Measurements from ENCODE around the gene PDE6B.
A peak's percentile ranks its signal among the peaks of the same experiment; 100 is the strongest.

PDE6B gene

DNA sequence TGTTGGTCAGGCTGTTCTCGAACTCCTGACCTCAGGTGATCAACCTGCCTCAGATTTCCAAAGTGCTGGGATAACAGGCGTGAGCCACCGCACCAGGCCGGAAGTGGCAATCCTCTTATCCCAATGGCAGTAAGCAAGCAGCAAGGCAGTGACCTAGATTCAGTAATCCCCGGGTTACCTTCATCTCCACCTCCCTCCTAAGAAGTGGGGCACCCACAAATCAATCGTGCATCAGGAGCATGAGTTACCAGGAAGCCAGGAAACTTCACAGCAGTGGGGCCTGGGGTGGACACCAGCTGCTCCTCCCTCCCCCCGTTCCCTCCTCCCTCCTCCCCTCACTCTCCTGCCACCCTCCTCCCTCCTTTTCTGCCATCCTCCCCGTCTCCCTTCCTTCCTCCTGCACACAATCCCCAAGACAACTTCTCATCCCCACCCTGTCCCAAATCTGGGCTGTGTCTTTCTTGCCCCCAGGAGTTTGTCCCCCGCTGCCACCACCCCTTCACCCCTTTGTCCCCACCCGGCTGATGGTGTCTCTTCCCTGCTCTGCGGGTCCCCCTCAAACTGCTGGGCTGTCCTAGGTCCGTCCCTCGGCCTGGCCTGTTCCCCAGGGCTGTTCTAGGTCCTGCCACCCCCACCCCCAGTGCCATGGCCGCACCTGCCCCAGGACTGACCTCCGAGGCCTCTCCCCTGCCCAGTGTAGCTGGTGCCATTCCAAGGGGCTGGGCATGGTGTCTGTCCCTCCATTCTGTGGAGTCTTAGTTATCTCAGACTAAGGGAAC is 2.2 kb downstream of the PDE6B start:
- Histone ChIP-seq H3K27me3 (no peaks in the 10 kb centered on the region; a peak in 1 of 22 replicates), H3K4me2 (peak overlapping the region in 7 of 11 experiments; percentile 8 to 42 (median 23); a peak in 8 of 22 replicates), H4K20me1 (no peaks in the 10 kb centered on the region), H3K4me3 (no peak overlapping the region), H3K36me3 (no peaks in the 10 kb centered on the region), H3K9ac (no peak overlapping the region), H3K9me3 (replicated peaks in 1 of 11) (peaks cover 15 to 32% (median 22%) of the 10 kb centered on the region in 11 experiments), H3K4me1 (peaks cover 24 to 60% (median 52%) of the 10 kb centered on the region in 10 experiments), H3K27ac (no peak overlapping the region)
- TF ChIP-seq Cebpa-rat (IDR thresholded peaks at IDR 0.05): no peak

DNA sequence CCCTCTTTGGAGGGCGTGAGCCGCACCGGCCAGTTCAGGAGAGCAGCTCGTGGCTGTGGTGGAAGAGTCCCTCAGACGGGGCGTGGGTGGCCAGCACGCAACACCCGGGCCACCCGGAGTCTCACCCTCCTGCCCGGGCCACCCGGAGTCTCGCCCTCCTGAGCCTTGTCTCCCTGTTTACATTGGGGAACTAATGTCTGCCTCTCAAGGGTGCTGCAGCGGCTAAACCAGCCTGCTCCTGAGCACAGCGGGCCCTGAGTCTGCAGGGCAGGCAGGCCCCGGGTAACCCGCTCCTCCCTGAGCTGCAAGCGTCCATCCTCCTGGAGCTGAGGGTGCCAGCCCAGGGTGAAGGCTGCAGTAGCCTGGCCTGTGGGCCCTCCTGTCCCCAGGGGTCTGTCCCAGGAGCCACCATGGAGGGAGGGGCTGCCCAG is 3.0 kb downstream of the PDE6B start:
- H3K4me1 ChIP-seq: peaks cover 24 to 57% (median 48%) of the 10 kb centered on the region in 10 experiments
- H3K4me2 ChIP-seq: peak overlapping the region in 7 of 11 experiments; percentile 8 to 48 (median 20); a peak in 4 of 22 replicates
- no peaks in the 10 kb centered on the region for H4K20me1 ChIP-seq
- H3K27me3 ChIP-seq: no peaks in the 10 kb centered on the region; a peak in 1 of 22 replicates
- H3K9me3 ChIP-seq (replicated peaks in 1 of 11): peaks cover 23 to 40% (median 29%) of the 10 kb centered on the region in 11 experiments
- no peaks in the 10 kb centered on the region for H3K36me3 ChIP-seq
- TF ChIP-seq Cebpa-rat (IDR thresholded peaks at IDR 0.05): no peak
- H3K4me3 ChIP-seq: no peak overlapping the region
- H3K27ac ChIP-seq: no peak overlapping the region
- no peak overlapping the region for H3K9ac ChIP-seq

DNA sequence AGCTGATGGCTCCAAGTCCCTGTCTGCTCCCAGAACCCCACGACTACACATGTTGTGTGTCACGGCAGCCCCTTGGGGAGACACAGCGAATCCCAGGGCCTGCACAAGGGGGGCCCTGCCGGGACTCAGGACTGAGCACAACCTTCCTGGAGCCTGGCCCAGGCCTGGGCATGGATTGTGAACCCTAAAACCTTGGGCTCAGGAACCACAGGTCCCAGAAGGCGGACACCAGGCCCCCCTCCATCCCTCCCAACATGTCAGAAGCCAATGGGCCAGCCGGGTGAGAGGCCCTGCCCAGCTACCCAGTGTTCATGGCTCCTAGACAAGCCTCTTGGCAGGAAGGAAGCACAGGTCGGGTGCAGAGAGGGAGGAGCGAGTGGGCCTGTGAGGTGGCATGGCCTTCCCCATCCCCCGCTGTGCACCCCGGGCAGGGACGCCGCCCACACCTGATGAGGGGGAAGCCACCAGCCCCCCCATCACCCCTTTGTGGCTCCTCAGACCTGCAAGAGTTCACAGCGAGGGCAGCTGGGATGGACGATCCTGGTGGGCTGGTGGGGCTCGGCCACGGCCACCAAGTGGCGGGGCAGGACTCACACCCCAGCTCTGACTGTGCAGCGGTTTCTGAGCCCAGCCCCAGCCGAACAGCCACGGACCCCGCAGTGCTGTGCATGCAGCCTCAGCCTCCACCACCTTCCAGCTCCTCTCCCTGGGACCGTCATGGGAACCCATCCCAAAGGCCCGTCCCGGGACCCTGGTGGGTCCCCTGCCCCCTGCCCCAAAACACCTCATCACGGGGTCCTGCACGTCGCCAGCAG is 3.7 kb downstream of the PDE6B start:
- Histone ChIP-seq H3K9me3 (replicated peaks in 1 of 11) (peaks cover 25 to 47% (median 33%) of the 10 kb centered on the region in 11 experiments), H3K27ac (no peak overlapping the region), H3K4me1 (peaks cover 18 to 51% (median 42%) of the 10 kb centered on the region in 10 experiments), H3K36me3 (no peaks in the 10 kb centered on the region), H3K9ac (no peak overlapping the region), H3K4me3 (no peak overlapping the region), H4K20me1 (no peaks in the 10 kb centered on the region), H3K4me2 (peak overlapping the region in 8 of 11 experiments; percentile 8 to 48 (median 20); a peak in 7 of 22 replicates), H3K27me3 (no peaks in the 10 kb centered on the region; a peak in 1 of 22 replicates)
- TF ChIP-seq Cebpa-rat (IDR thresholded peaks at IDR 0.05): no peak

DNA sequence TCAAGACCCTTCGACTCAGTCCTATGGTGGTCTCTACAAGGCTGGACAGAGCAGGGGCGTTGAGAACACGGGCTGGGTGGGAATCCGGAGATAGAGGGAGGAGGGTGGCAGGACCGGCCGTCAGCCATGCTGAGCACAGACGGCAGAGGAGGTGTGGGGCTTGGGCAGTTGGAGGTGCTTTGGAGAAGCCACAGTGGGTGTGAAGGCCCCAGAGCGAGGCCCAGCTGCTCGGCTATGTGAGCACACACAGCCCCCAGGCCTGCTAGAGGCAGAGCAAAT is 4.2 kb downstream of the PDE6B start:
- H3K36me3 ChIP-seq: no peaks in the 10 kb centered on the region
- no peaks in the 10 kb centered on the region for H4K20me1 ChIP-seq
- H3K4me2 ChIP-seq: no peak overlapping the region
- no peak overlapping the region for H3K27ac ChIP-seq
- no peak for TF ChIP-seq Cebpa-rat (IDR thresholded peaks at IDR 0.05)
- no peaks in the 10 kb centered on the region; a peak in 1 of 22 replicates for H3K27me3 ChIP-seq
- no peak overlapping the region for H3K4me3 ChIP-seq
- H3K9ac ChIP-seq: no peak overlapping the region
- H3K9me3 ChIP-seq (replicated peaks in 1 of 11): peaks cover 25 to 52% (median 33%) of the 10 kb centered on the region in 11 experiments
- peaks cover 13 to 46% (median 37%) of the 10 kb centered on the region in 10 experiments for H3K4me1 ChIP-seq

DNA sequence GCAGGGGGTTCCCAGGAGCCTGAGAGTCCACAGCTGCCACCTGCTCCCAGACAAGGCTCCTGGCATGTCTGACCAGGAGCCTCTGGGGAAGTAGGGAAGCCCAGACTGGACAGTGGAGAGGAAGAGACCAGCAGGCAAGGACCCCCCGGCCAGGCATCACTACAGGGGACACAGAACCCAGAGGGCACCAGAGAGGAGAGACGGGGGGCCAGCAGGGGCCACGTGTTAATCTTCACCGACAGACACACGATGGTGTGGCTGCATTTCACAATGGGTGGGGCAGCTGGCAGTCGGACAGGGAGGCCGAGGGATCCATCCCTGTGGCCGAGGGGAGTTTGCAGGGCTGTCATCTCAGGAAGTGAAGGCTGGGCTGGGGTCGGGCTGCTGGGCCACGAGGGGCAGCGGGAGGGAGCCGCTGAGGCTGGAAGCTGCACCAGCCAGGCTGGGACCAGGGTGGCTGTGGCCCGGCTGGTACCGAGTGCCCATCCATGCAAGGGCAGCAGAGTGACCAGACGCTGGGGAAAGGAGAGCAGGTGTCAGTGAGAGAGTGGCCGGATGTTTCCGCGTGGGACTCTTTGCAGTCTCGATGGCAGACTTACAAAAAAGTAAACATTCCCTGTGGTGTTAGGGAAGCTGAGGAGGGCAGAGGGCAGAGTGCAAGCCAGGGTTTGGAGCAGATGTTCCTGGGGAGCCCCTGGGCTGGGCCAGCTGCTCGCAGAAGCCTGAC is 4.7 kb downstream of the PDE6B start:
- Histone ChIP-seq H3K9ac (no peak overlapping the region), H3K9me3 (replicated peaks in 1 of 11) (peaks cover 25 to 52% (median 33%) of the 10 kb centered on the region in 11 experiments), H3K4me1 (peaks cover 8 to 41% (median 32%) of the 10 kb centered on the region in 10 experiments), H3K27me3 (no peaks in the 10 kb centered on the region; a peak in 1 of 22 replicates), H3K27ac (no peak overlapping the region), H3K4me2 (no peak overlapping the region), H3K4me3 (no peak overlapping the region), H3K36me3 (no peaks in the 10 kb centered on the region), H4K20me1 (no peaks in the 10 kb centered on the region)
- no peak for TF ChIP-seq Cebpa-rat (IDR thresholded peaks at IDR 0.05)

DNA sequence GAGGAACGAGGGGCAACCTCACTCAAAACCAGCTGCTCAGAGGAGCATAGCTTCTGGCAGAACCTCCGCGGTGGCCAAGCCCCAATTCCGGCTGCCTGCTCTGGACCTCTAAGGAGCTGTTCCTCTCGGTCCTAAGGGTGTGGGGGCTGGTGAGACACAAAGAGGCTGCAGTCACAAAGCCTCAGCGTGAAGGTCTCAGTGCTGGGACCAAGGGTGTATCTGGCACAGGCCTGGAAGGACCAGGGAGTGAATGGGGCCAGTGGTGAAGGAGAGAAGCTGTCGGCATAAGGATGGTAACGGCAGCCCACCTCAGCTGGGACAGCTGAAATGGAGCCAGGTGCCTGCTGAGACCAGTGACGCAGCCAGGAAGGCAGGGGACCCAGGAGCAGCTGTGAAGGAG is 5.3 kb downstream of the PDE6B start:
- Histone ChIP-seq H3K36me3 (no peaks in the 10 kb centered on the region), H3K9me3 (replicated peaks in 1 of 11) (peaks cover 25 to 52% (median 33%) of the 10 kb centered on the region in 11 experiments), H3K27me3 (no peaks in the 10 kb centered on the region; a peak in 1 of 22 replicates), H3K4me2 (no peak overlapping the region), H3K4me3 (no peak overlapping the region), H3K9ac (no peak overlapping the region), H3K27ac (no peak overlapping the region), H3K4me1 (peaks cover 2 to 35% (median 26%) of the 10 kb centered on the region in 10 experiments), H4K20me1 (no peaks in the 10 kb centered on the region)
- TF ChIP-seq Cebpa-rat (IDR thresholded peaks at IDR 0.05): no peak

DNA sequence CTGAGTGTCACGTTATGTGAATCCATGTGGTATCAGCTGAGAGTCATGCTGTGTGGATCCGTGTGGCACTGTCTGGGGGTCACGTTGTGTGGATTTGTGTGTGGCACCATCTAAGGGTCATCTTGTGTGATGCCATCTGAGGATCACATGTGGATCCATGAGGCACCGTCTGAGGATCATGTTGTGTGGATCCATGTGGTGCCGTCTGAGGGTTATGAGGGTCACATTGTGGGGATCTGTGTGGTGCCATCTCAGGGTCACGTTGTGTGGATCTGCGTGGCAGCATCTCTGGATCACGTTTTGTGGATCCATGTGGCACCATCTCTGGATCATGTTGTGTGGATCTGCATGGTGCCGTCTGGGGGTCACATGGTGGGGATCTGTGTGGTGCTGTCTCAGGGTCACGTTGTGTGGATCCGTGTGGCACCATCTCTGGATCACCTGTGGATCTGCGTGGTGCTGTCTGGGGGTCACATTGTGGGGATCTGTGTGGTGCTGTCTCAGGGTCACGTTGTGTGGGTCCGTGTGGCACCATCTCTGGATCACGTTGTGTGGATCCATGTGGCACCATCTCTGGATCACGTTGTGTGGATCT is 6.9 kb downstream of the PDE6B start:
- Histone ChIP-seq H3K9me3 (replicated peaks in 1 of 11) (peaks cover 25 to 52% (median 33%) of the 10 kb centered on the region in 11 experiments), H3K4me1 (peaks cover 0 to 18% (median 15%) of the 10 kb centered on the region in 10 experiments; a peak in 12 of 20 replicates), H3K4me3 (no peak overlapping the region), H3K36me3 (no peaks in the 10 kb centered on the region), H3K9ac (no peak overlapping the region), H3K27me3 (no peaks in the 10 kb centered on the region; a peak in 1 of 22 replicates), H3K27ac (no peak overlapping the region), H4K20me1 (no peaks in the 10 kb centered on the region), H3K4me2 (no peak overlapping the region)
- TF ChIP-seq Cebpa-rat (IDR thresholded peaks at IDR 0.05): no peak

DNA sequence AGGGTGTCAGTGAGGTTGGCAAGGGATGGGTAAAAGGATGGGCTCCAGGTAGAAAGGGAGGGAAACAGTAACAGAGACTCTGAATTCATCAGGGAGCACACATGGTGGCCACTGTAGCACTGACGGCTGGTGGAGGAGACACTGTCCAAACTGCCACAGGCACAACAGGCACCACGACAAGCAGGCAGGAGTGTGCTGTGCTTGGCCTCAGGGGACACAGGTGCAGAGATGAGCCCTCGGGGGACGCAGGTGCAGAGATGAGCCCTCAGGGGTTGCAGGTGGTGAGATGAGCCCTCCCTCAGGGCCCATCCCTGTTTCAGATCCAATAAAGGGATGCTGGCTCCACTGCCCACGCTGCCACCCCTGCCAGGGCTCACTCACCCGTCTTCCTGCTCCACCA is 7.6 kb downstream of the PDE6B start:
- TF ChIP-seq Cebpa-rat (IDR thresholded peaks at IDR 0.05): no peak
- Histone ChIP-seq H4K20me1 (no peaks in the 10 kb centered on the region), H3K36me3 (no peaks in the 10 kb centered on the region)

More for the DNA sequence above, 7.6 kb downstream of the PDE6B start:
- no peaks in the 10 kb centered on the region; a peak in 1 of 22 replicates for H3K27me3 ChIP-seq
- H3K27ac ChIP-seq: no peak overlapping the region
- H3K4me3 ChIP-seq: no peak overlapping the region
- peaks cover 0 to 15% (median 11%) of the 10 kb centered on the region in 10 experiments; a peak in 9 of 20 replicates for H3K4me1 ChIP-seq
- no peak overlapping the region for H3K9ac ChIP-seq
- peaks cover 25 to 52% (median 33%) of the 10 kb centered on the region in 11 experiments for H3K9me3 ChIP-seq (replicated peaks in 1 of 11)
- no peak overlapping the region for H3K4me2 ChIP-seq
